H9 (cell line): ENCODE results near the gene SCFD2. TPM values are rescaled to one million over a fixed set of nuclear protein-coding genes. Genes with fewer than 3 reads are reported as not detected.

Source experiments
- DNase-seq: peaks from one replicate; pipeline ENCODE4 v3.0.0-alpha.2; 2017
- H2AFZ ChIP-seq: one replicate; pipeline ENCODE4 v1.6.1; 2013; ENCODE audit warnings: mild to moderate bottlenecking, low read length, control low read depth, moderate library complexity
- H2AK5ac ChIP-seq: 2 replicates; pipeline ENCODE4 v1.6.1; 2013; ENCODE audit warnings: low read length, control low read depth, mixed read lengths; ENCODE audit not compliant: insufficient read length
- H2BK120ac ChIP-seq: one replicate; pipeline ENCODE4 v1.6.1; 2013; ENCODE audit warnings: low read depth, mild to moderate bottlenecking, low read length, control low read depth, inconsistent platforms; ENCODE audit not compliant: poor library complexity, severe bottlenecking
- H2BK12ac ChIP-seq: 2 replicates; pipeline ENCODE4 v1.6.1; 2013; ENCODE audit warnings: low read length, control low read depth, mixed read lengths, low read depth; ENCODE audit not compliant: insufficient read length
- H2BK15ac ChIP-seq: 2 replicates; pipeline ENCODE4 v1.6.1; 2013; ENCODE audit warnings: low read depth, low read length, control low read depth
- H2BK20ac ChIP-seq: one replicate; pipeline ENCODE4 v1.6.1; 2013; ENCODE audit warnings: low read depth, mild to moderate bottlenecking, low read length, control low read depth, inconsistent platforms; ENCODE audit not compliant: poor library complexity, severe bottlenecking
- H2BK5ac ChIP-seq: 2 replicates; pipeline ENCODE4 v1.6.1; 2013; ENCODE audit warnings: low read length, control low read depth, mixed read lengths; ENCODE audit not compliant: insufficient read length
- H3K14ac ChIP-seq: 2 replicates; pipeline ENCODE4 v1.6.1; 2013; ENCODE audit warnings: low read length, control low read depth; ENCODE audit not compliant: insufficient read depth
- H3K18ac ChIP-seq: 2 replicates; pipeline ENCODE4 v1.6.1; 2013; ENCODE audit warnings: low read depth, mild to moderate bottlenecking, mixed read lengths, low read length, control low read depth; ENCODE audit not compliant: insufficient read length
- H3K23ac ChIP-seq: 2 replicates; pipeline ENCODE4 v1.6.1; 2013; ENCODE audit warnings: low read length, control low read depth, mixed read lengths, low read depth; ENCODE audit not compliant: insufficient read length
- H3K23me2 ChIP-seq: 2 replicates; pipeline ENCODE4 v1.6.1; 2013; ENCODE audit warnings: low read depth, mild to moderate bottlenecking, mixed read lengths, low read length, control low read depth; ENCODE audit not compliant: insufficient read length, poor library complexity, severe bottlenecking
- H3K27ac ChIP-seq: 2 replicates; pipeline ENCODE4 v1.5.1; 2013; ENCODE audit warnings: low read length, control low read depth, mixed read lengths, low read depth; ENCODE audit not compliant: insufficient read length
- H3K27me3 ChIP-seq: 2 replicates; pipeline ENCODE4 v1.6.1; 2013; ENCODE audit warnings: low read length, control low read depth, inconsistent platforms; ENCODE audit not compliant: insufficient read depth
- H3K4ac ChIP-seq: 2 replicates; pipeline ENCODE4 v1.6.1; 2013; ENCODE audit warnings: low read depth, mild to moderate bottlenecking, control low read depth, inconsistent platforms, low read length, moderate library complexity
- H3K4me1 ChIP-seq: 2 replicates; pipeline ENCODE4 v1.6.1; 2013; ENCODE audit warnings: low read length, control low read depth, inconsistent platforms; ENCODE audit not compliant: insufficient read depth
- H3K4me2 ChIP-seq: 2 replicates; pipeline ENCODE4 v1.6.1; 2013; ENCODE audit warnings: low read length, control low read depth, mixed read lengths; ENCODE audit not compliant: insufficient read length, insufficient read depth
- H3K56ac ChIP-seq: 2 replicates; pipeline ENCODE4 v1.6.1; 2013; ENCODE audit warnings: low read depth, mild to moderate bottlenecking, mixed read lengths, low read length, control low read depth; ENCODE audit not compliant: insufficient read length
- H3K79me1 ChIP-seq: 2 replicates; pipeline ENCODE4 v1.6.1; 2013; ENCODE audit warnings: low read depth, mild to moderate bottlenecking, moderate library complexity, low read length, control low read depth, inconsistent platforms; ENCODE audit not compliant: insufficient read depth, poor library complexity, severe bottlenecking
- H3K79me2 ChIP-seq: 2 replicates; pipeline ENCODE4 v1.6.1; 2013; ENCODE audit warnings: low read length, control low read depth, inconsistent platforms; ENCODE audit not compliant: insufficient read depth
- H3K9ac ChIP-seq: 2 replicates; pipeline ENCODE4 v1.6.1; 2013; ENCODE audit warnings: low read length, control low read depth, mixed read lengths; ENCODE audit not compliant: insufficient read length; ENCODE audit errors: extremely low read depth
- H3K9me3 ChIP-seq: one replicate; pipeline ENCODE4 v1.6.1; 2013; ENCODE audit warnings: low read depth, low read length, inconsistent platforms; ENCODE audit not compliant: control insufficient read depth
- H3T11ph ChIP-seq: one replicate; pipeline ENCODE4 v1.6.1; 2013; ENCODE audit warnings: mild to moderate bottlenecking, low read length, control low read depth, inconsistent platforms
- H4K20me1 ChIP-seq: one replicate; pipeline ENCODE4 v1.6.1; 2013; ENCODE audit not compliant: control insufficient read depth, insufficient read length, insufficient read depth
- H4K5ac ChIP-seq: 2 replicates; pipeline ENCODE4 v1.6.1; 2013; ENCODE audit warnings: low read depth, mild to moderate bottlenecking, mixed read lengths, low read length, control low read depth; ENCODE audit not compliant: insufficient read length
- H4K8ac ChIP-seq: replicated peaks from 2 replicates; pipeline ENCODE4 v1.6.1; 2013; ENCODE audit warnings: low read length, control low read depth, mixed read lengths, low read depth; ENCODE audit not compliant: insufficient read length
- H4K91ac ChIP-seq: 2 replicates; pipeline ENCODE4 v1.6.1; 2013; ENCODE audit warnings: low read depth, mild to moderate bottlenecking, moderate library complexity, mixed read lengths, low read length, control low read depth; ENCODE audit not compliant: insufficient read length
- H3K27ac Mint-ChIP-seq, 3 experiments: 2 replicates in 2 of 3; 3 replicates in 1 of 3; pipeline ENCODE4 v1.8.0; 2020 to 2021; ENCODE audit warnings: mixed read lengths in 3 of 3, mild to moderate bottlenecking in 1 of 3, moderate library complexity in 1 of 3
- H3K27me3 Mint-ChIP-seq: 2 replicates; pipeline ENCODE4 v1.8.0; 2021; ENCODE audit warnings: low read depth, mild to moderate bottlenecking, moderate library complexity, mixed read lengths
- H3K36me3 Mint-ChIP-seq, 3 experiments: 2 replicates in 2 of 3; 3 replicates in 1 of 3; pipeline ENCODE4 v1.8.0; 2020 to 2021; ENCODE audit warnings: low read depth in 3 of 3, mixed read lengths in 3 of 3; ENCODE audit not compliant: insufficient read depth in 1 of 3
- H3K4me1 Mint-ChIP-seq, 2 experiments: 2 replicates each; pipeline ENCODE4 v1.8.0; 2020; ENCODE audit warnings: mixed read lengths in 2 of 2
- H3K4me3 Mint-ChIP-seq, 2 experiments: 2 replicates in 1 of 2; 3 replicates in 1 of 2; pipeline ENCODE4 v1.8.0; 2020 to 2021; ENCODE audit warnings: mild to moderate bottlenecking in 2 of 2, mixed read lengths in 2 of 2, moderate library complexity in 1 of 2
- H3K9me3 Mint-ChIP-seq, 2 experiments: 2 replicates in 1 of 2; 3 replicates in 1 of 2; pipeline ENCODE4 v1.8.0; 2020; ENCODE audit warnings: mild to moderate bottlenecking in 2 of 2, mixed read lengths in 2 of 2, moderate library complexity in 1 of 2
- CTCF ChIP-seq: fragments of 200-600 bp; sonication (generic); conservative IDR thresholded peaks from 3 replicates; pipeline ENCODE4 v1.8.0; 2021; ENCODE audit warnings: antibody characterized with exemption, mild to moderate bottlenecking
- WGBS: extraction: QIAGEN DNeasy Blood & Tissue Kit; methylation state at CpG from one replicate; pipeline ENCODE4 v1.1.7; 2013; ENCODE audit warnings: missing lambda C conversion rate, low lambda C conversion rate, mixed read lengths; ENCODE audit not compliant: insufficient read length; ENCODE audit errors: extremely low coverage; 5-methylcytosine and 5-hydroxymethylcytosine counted together
- total RNA-seq: library from RNA; stranded (reverse); gene quantifications from 2 replicates; pipeline ENCODE4 v1.2.1, GENCODE V29; 2021

SCFD2 gene
- total RNA-seq, 1 experiment from 2014 or later, result 10.1 TPM

GRCh38 chr4:53321984-53322289 lies 43.9 kb downstream of the SCFD2 start:
- H2AFZ ChIP-seq, result no peak overlapping the region
- H3K4me1 ChIP-seq, result peaks cover 2% of the 10 kb centered on the region; the same call in 1 of the 2 replicates
- no peak overlapping the region for H3T11ph ChIP-seq
- H2AK5ac ChIP-seq, result no peak overlapping the region
- H2BK5ac ChIP-seq, result no peak overlapping the region
- TF ChIP-seq CTCF, result no peak
- H3K18ac ChIP-seq, result no peak overlapping the region
- DNase-seq, result no peak
- H3K27ac ChIP-seq, result no peak overlapping the region
- H3K4me2 ChIP-seq, result no peak overlapping the region
- no peaks in the 10 kb centered on the region for H4K20me1 ChIP-seq
- no peak overlapping the region for H2BK120ac ChIP-seq
- Mint-ChIP-seq H3K9me3 (no peaks in the 10 kb centered on the region; a peak in 2 of 5 replicates), H3K4me1 (peaks cover 12 to 14% of the 10 kb centered on the region in 2 experiments), H3K27me3 (no peaks in the 10 kb centered on the region), H3K36me3 (0 out of 7 replicates have a peak, but pooled peaks cover 0 to under 1% (median 0%) of the 10 kb centered on the region in 3 experiments), H3K4me3 (no peak overlapping the region), H3K27ac (peak overlapping the region in 1 of 3 experiments; percentile 34; a peak in 2 of 7 replicates)
- H3K79me1 ChIP-seq, result no peaks in the 10 kb centered on the region
- H2BK20ac ChIP-seq, result no peak overlapping the region
- no peaks in the 10 kb centered on the region for H3K9me3 ChIP-seq
- no peak overlapping the region for H3K9ac ChIP-seq
- no peaks in the 10 kb centered on the region for H3K23me2 ChIP-seq
- no peak overlapping the region for H3K23ac ChIP-seq
- WGBS, result no CpG with 5 or more reads among the region's 2 CpGs
- H3K14ac ChIP-seq, result no peak overlapping the region
- H4K8ac ChIP-seq, result no peak overlapping the region
- no peak overlapping the region for H4K5ac ChIP-seq
- H3K4ac ChIP-seq, result no peak overlapping the region
- no peaks in the 10 kb centered on the region for H3K79me2 ChIP-seq
- no peak overlapping the region for H2BK15ac ChIP-seq
- H3K27me3 ChIP-seq, result no peaks in the 10 kb centered on the region
- no peak overlapping the region for H4K91ac ChIP-seq
- H3K56ac ChIP-seq, result no peak overlapping the region
- no peak overlapping the region for H2BK12ac ChIP-seq
